Duodenal mucosa (tissue), 2 donors: ENCODE data around the gene RAB11FIP4.

Source experiments
- H3K27ac ChIP-seq: one replicate; pipeline ENCODE4 v1.7.0; 2013; ENCODE audit warnings: low read depth, low read length
- H3K27me3 ChIP-seq, 2 donors: one replicate each; pipeline ENCODE4 v1.7.0; 2013; ENCODE audit warnings: low read length in 2 of 2, control low read depth in 1 of 2; ENCODE audit not compliant: insufficient read depth in 2 of 2, control insufficient read depth in 1 of 2
- H3K36me3 ChIP-seq, 2 donors: one replicate each; pipeline ENCODE4 v1.7.0; 2013; ENCODE audit warnings: low read length in 2 of 2, control low read depth in 1 of 2; ENCODE audit not compliant: insufficient read depth in 2 of 2, control insufficient read depth in 1 of 2
- H3K4me1 ChIP-seq, 2 donors: one replicate each; pipeline ENCODE4 v1.7.0; 2013; ENCODE audit warnings: low read length in 2 of 2, control low read depth in 1 of 2; ENCODE audit not compliant: insufficient read depth in 2 of 2, control insufficient read depth in 1 of 2
- H3K4me3 ChIP-seq, 2 donors: one replicate each; pipeline ENCODE4 v1.7.0; 2013; ENCODE audit warnings: low read length in 2 of 2, low read depth in 1 of 2
- H3K9ac ChIP-seq, 2 donors: one replicate each; pipeline ENCODE4 v1.7.0; 2013; ENCODE audit warnings: low read length in 2 of 2, low read depth in 1 of 2
- H3K9me3 ChIP-seq, 2 donors: one replicate each; pipeline ENCODE4 v1.7.0; 2013; ENCODE audit warnings: low read length in 2 of 2, control low read depth in 1 of 2; ENCODE audit not compliant: control insufficient read depth in 1 of 2

RAB11FIP4 gene

GRCh38 chr17:31456814-31457213, 65.3 kb downstream of the RAB11FIP4 start:
- Histone ChIP-seq H3K27me3 (no peaks in the 10 kb centered on the region), H3K4me3 (no peak overlapping the region), H3K9ac (no peak overlapping the region), H3K27ac (no peak overlapping the region), H3K9me3 (no peaks in the 10 kb centered on the region), H3K4me1 (peaks cover 10 to 15% of the 10 kb centered on the region in 2 donors), H3K36me3 (no peaks in the 10 kb centered on the region)

GRCh38 chr17:31457391-31458234, 66.1 kb downstream of the RAB11FIP4 start:
- H3K4me3 ChIP-seq = no peak overlapping the region
- H3K27me3 ChIP-seq = no peaks in the 10 kb centered on the region
- peaks cover 4 to 7% of the 10 kb centered on the region in 2 donors for H3K4me1 ChIP-seq
- no peak overlapping the region for H3K27ac ChIP-seq
- H3K9ac ChIP-seq = no peak overlapping the region
- no peaks in the 10 kb centered on the region for H3K9me3 ChIP-seq
- H3K36me3 ChIP-seq = no peaks in the 10 kb centered on the region

- Histone ChIP-seq H3K4me3 (no peak overlapping the region), H3K9me3 (no peaks in the 10 kb centered on the region), H3K4me1 (peaks cover 4 to 6% of the 10 kb centered on the region in 2 donors), H3K9ac (no peak overlapping the region), H3K27ac (no peak overlapping the region), H3K27me3 (no peaks in the 10 kb centered on the region), H3K36me3 (no peaks in the 10 kb centered on the region)
Observed at GRCh38 chr17:31458829-31459228, 67.4 kb downstream of the RAB11FIP4 start.

GRCh38 chr17:31459716-31460115, 68.2 kb downstream of the RAB11FIP4 start:
- Histone ChIP-seq H3K9ac (no peak overlapping the region), H3K9me3 (no peaks in the 10 kb centered on the region), H3K4me1 (peaks cover 4 to 6% of the 10 kb centered on the region in 2 donors), H3K4me3 (no peak overlapping the region), H3K27ac (no peak overlapping the region), H3K36me3 (no peaks in the 10 kb centered on the region), H3K27me3 (no peaks in the 10 kb centered on the region)

GRCh38 chr17:31460226-31460721, 68.8 kb downstream of the RAB11FIP4 start:
- H3K27me3 ChIP-seq = no peaks in the 10 kb centered on the region

GRCh38 chr17:31461227-31461810, 69.8 kb downstream of the RAB11FIP4 start:
- Histone ChIP-seq H3K36me3 (no peaks in the 10 kb centered on the region), H3K9me3 (no peaks in the 10 kb centered on the region), H3K4me1 (peaks cover 4 to 6% of the 10 kb centered on the region in 2 donors), H3K27ac (no peak overlapping the region), H3K4me3 (no peak overlapping the region), H3K27me3 (no peaks in the 10 kb centered on the region), H3K9ac (no peak overlapping the region)

More at GRCh38 chr17:31460226-31460721, 68.8 kb downstream of the RAB11FIP4 start:
- no peak overlapping the region for H3K27ac ChIP-seq
- no peak overlapping the region for H3K4me3 ChIP-seq
- H3K4me1 ChIP-seq = peaks cover 4 to 6% of the 10 kb centered on the region in 2 donors
- H3K36me3 ChIP-seq = no peaks in the 10 kb centered on the region
- H3K9me3 ChIP-seq = no peaks in the 10 kb centered on the region
- H3K9ac ChIP-seq = no peak overlapping the region

- H3K4me3 ChIP-seq = no peak overlapping the region
- no peak overlapping the region for H3K9ac ChIP-seq
- H3K36me3 ChIP-seq = no peaks in the 10 kb centered on the region
- no peak overlapping the region for H3K27ac ChIP-seq
- no peaks in the 10 kb centered on the region for H3K9me3 ChIP-seq
- H3K27me3 ChIP-seq = no peaks in the 10 kb centered on the region
- H3K4me1 ChIP-seq = peaks cover 0 to 6% of the 10 kb centered on the region in 2 donors
Observed at GRCh38 chr17:31462261-31462660, 70.8 kb downstream of the RAB11FIP4 start.

GRCh38 chr17:31466096-31466760, 74.8 kb downstream of the RAB11FIP4 start:
- Histone ChIP-seq H3K27me3 (no peaks in the 10 kb centered on the region), H3K27ac (no peak overlapping the region), H3K9ac (no peak overlapping the region), H3K4me1 (no peaks in the 10 kb centered on the region), H3K36me3 (no peaks in the 10 kb centered on the region), H3K4me3 (no peak overlapping the region), H3K9me3 (no peaks in the 10 kb centered on the region)

GRCh38 chr17:31467502-31468256, 76.2 kb downstream of the RAB11FIP4 start:
- Histone ChIP-seq H3K4me3 (no peak overlapping the region), H3K4me1 (no peaks in the 10 kb centered on the region), H3K9ac (no peak overlapping the region), H3K27me3 (no peaks in the 10 kb centered on the region), H3K9me3 (no peaks in the 10 kb centered on the region), H3K27ac (no peak overlapping the region), H3K36me3 (no peaks in the 10 kb centered on the region)
